ENCODE data around the gene BMP3. TPM values are rescaled to one million over a fixed set of nuclear protein-coding genes. Genes with fewer than 3 reads are reported as not detected.
A peak's percentile ranks its signal among the peaks of the same experiment; 100 is the strongest.

The BMP3 gene
- total RNA-seq, 2 experiments from 2014 or later, result not detected

DNA sequence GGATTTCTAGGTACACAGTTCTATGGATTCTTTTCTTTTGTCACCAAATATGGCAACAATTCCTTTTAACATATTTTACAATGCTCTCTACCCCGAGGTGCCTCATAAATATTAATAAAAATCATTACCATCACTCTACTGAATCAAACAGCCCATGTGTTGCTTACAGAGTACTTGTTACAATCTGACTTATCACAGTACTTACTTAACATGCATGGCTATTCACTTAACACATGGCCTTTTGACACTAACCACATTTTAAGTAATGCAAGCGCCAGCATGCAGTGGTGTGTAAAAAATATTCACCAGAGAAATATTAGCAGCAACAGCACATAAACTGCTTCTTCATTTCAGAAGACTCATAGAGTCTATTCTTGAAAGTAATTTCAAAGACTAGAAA lies 64.9 kb downstream of the BMP3 start:
- H3K27ac Mint-ChIP-seq, result no peak overlapping the region
- no peaks in the 10 kb centered on the region for H3K4me1 Mint-ChIP-seq
- no peaks in the 10 kb centered on the region for H3K36me3 Mint-ChIP-seq (ENCODE audit: low read depth)
- no peak for DNase-seq
- no peak overlapping the region for H3K4me3 Mint-ChIP-seq
- no peaks in the 10 kb centered on the region for H3K27me3 Mint-ChIP-seq
- ChIA-PET CTCF (no interaction called here), POLR2A (no interaction called here)
- no peaks in the 10 kb centered on the region for H3K9me3 Mint-ChIP-seq

DNA sequence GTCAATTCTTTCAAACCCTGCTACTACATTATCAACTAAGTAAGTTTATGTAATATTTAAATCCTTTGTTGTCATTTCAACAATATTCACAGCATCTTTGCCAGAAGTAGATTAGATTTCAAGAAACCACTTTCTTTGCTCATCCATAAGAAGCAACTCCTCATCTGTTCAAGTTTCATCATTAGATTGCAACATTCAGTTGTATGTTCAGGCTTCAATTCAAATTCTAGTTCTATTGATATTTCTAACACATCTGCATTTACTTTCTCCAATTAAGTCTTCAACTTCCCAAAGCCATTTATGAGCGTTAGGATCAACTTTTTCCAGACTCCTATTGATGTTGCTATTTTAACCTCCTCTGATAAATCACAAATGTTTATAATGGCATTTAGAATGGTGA lies 66.1 kb downstream of the BMP3 start:
- ChIA-PET CTCF (no interaction called here), POLR2A (no interaction called here)
- Mint-ChIP-seq H3K9me3 (no peaks in the 10 kb centered on the region), H3K36me3 (ENCODE audit: low read depth) (no peaks in the 10 kb centered on the region), H3K27me3 (no peaks in the 10 kb centered on the region), H3K4me1 (no peaks in the 10 kb centered on the region), H3K27ac (no peak overlapping the region), H3K4me3 (no peak overlapping the region)
- DNase-seq, result no peak

DNA sequence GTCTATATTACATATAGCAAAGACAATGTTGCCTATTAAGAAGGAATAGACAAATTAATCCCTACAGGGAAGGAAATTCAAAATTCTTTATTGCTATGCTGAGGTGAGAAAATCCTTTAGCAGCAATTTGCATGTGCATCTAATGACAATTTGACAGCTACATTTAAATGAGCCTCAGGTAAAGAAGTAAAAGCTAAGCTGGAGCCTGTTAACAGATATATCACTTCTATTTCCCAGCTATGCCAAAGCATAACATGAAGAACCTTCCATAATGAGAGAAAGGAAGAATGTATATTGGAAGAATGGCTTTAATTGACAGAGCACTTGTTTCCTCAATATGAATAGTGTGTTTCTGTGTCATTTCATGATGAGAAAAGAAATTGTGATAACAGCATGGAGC lies 71.6 kb downstream of the BMP3 start:
- Mint-ChIP-seq H3K27me3 (no peaks in the 10 kb centered on the region), H3K4me3 (no peak overlapping the region), H3K27ac (no peak overlapping the region), H3K4me1 (peaks cover 10% of the 10 kb centered on the region), H3K36me3 (ENCODE audit: low read depth) (no peaks in the 10 kb centered on the region), H3K9me3 (no peaks in the 10 kb centered on the region)
- ChIA-PET POLR2A (no interaction called here), CTCF (interaction anchor here (0.7 kb wide), 1 partner anchor 1281 kb away, joined by 3 read pairs; no protein-coding TSS in a partner anchor)
- DNase-seq, result no peak

DNA sequence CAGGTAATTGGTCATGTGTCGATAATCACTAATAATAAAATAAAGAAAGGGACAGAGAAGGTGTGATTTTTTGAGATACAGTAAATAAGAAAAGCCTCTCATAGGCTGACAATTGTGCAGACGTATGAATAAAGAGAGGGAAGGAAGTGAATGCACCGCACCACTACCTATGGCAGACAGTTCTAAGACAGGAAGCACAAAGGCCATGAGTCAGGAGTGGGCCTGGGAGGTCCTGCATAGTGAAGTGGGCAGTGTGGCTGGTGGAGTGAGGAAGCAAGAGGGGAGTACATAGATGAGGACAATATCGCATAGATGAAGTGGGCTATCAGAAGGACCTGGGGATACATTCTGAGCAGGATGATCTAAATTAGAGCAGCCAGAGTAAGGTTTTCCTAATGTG lies 75.6 kb downstream of the BMP3 start:
- no peaks in the 10 kb centered on the region for H3K9me3 Mint-ChIP-seq
- CTCF ChIA-PET, result no interaction called here
- H3K4me1 Mint-ChIP-seq, result peaks cover 10% of the 10 kb centered on the region
- H3K36me3 Mint-ChIP-seq (ENCODE audit: low read depth), result no peaks in the 10 kb centered on the region
- POLR2A ChIA-PET, result no interaction called here
- no peaks in the 10 kb centered on the region for H3K27me3 Mint-ChIP-seq
- DNase-seq, result no peak
- H3K27ac Mint-ChIP-seq, result peak overlapping the region; percentile 9
- no peak overlapping the region for H3K4me3 Mint-ChIP-seq

Other genes starting within 250 kb of the BMP3 start
- under 1 TPM; 0.15 to 0.25 TPM for gene PRKG2, start 184.5 kb downstream of the BMP3 start, total RNA-seq

Data from activated CD4-positive, alpha-beta T cell treated with anti-CD3 and anti-CD28 coated beads, Interleukin-2, amount 10 ng/mL, durations not matched to agents 7 days and 5 days (primary cell).